NCI-H2196 (cell line): Measurements from ENCODE around the gene CAMTA1.
A peak's percentile ranks its signal among the peaks of the same experiment; 100 is the strongest.
"Not testable (repeated sequence)": the region's sequence is repeated elsewhere in the genome, so short reads cannot be mapped to it uniquely, and the experiment has no call there.

Experiments used
- DNase-seq: peaks from one replicate; lab custom pipeline; 2025; ENCODE audit not compliant: unreplicated experiment; lab: John Stamatoyannopoulos, UW

Gene CAMTA1

DNA sequence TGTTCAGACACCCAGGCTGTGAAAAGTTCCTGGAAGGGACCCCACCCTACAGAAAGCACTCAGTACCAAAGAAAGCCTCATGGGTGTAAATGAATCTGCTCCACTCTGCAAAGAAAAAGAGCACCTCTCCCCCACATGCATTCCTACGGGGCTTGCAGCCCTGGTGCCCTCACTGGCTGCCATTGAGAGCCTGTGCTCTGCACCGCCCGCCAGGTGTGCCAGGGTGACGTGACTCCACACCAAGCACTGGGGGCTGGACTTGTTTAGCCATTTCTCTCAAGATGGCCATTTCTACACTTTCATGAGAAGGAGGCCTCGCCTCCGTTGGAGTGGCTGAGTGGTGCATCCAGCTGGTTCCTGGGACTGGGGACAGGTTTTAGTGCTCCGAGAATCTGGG is 605.3 kb downstream of the CAMTA1 start:
- no peak for DNase-seq

DNA sequence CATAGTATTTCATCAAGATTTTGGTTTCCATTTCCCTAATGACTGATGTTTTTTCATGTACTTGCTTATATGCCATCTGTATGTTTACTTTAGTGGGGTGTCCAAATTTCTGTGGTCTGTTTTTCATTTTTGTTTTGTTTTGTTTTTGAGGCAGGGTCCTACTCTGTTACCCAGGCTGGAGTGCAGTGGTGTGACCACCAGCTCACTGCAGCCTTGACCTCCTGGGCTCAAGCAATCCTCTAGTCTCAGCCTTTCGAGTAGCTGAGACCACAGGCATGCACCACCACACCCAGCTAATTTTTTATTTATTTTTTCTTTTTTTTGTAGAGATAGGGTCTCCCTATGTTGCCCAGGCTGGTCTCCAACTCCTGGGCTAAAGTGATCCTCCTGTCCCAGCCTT is 607.9 kb downstream of the CAMTA1 start:
- DNase-seq = no peak

GRCh38 chr1:7395251-7395650 is 610.0 kb downstream of the CAMTA1 start:
- no peak for DNase-seq

DNA sequence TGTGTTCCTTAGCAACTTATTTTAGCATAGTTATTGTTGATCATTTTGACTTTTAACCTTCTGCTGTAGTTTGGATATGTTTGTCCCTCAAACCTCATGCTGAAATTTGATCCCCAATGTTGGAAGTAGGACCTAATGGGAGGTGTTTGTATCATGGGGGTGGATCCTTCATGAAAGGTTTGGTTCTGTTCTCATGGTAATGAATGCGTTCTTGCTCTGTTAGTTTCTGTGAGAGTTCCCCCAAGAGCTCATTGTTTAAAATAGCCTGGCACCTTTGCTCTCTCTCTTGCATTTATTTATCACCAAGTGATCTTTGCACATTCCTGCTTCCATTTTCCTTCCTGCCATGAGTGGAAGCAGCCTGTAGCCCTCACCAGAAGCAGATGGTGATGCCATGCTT is 613.7 kb downstream of the CAMTA1 start:
- no peak for DNase-seq

DNA sequence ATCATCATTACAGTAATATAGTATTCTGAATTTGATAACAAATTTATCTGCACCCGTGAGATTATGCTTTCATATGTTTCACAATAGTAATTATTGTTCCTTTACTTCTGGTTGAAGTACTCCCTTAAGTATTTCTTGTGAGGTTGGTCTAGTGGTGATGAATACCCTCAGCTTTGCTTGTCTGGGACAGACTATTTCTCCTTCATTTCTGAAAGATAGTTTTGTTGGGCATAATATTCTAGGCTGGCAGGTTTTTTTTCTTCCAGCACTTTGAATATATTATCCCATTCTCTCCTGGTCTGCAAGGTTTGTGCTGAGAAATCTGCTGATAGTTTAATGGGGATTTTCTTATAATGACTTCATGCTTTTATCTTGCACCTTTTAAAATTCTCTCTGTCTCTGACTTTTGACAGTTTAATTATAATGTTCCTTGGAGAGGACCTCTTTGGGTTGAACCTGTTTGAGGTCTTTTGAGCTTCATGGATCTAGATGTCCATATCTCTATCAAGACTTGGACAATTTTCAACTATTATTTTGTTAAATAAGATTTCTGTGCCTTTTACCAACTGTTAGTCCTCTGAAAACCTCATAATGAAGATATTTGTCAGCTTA is 614.4 kb downstream of the CAMTA1 start:
- no peak for DNase-seq

GRCh38 chr1:7400566-7400965 is 615.3 kb downstream of the CAMTA1 start:
- no peak for DNase-seq

DNA sequence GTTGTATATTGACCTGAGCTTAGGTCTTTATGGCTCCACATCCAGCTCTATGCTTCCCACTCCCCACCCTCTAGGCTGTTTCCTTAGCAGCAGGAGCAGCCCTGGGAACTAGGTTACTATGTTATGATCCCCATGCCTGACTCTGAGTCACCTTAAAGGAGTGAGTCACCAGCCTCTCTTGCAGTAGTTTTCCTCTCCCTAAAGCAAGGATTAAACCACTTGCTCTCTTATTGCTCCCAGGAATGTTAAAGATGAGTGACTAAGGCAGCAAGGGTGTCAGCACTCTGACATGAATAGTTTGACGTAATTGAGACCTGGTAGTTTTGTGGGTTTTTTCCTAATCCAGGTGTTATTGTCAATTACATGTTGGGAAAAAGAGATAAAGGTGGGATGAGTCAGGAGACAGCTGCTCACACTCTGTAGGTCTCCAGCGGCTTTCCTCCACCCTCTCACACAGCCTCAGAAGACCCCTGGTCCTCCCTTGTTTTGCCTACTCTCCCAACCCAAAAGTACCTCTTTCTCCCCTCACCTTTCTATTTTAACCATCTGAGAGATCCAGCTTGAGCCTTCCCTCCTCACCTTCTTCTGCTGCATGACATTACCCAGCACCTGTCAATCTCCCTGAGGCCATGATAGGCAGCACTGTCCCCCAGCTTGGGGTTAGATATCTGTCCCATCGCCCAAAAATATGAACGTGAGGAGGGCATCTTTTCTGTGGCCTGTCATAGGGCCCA is 616.7 kb downstream of the CAMTA1 start:
- peak; percentile 18 for DNase-seq

- DNase-seq = no peak
Observed at GRCh38 chr1:7402548-7402850, 617.2 kb downstream of the CAMTA1 start.

GRCh38 chr1:7403265-7404045 is 618.2 kb downstream of the CAMTA1 start:
- DNase-seq = no peak

- DNase-seq = no peak
Observed at GRCh38 chr1:7404046-7404742, 618.9 kb downstream of the CAMTA1 start.

DNA sequence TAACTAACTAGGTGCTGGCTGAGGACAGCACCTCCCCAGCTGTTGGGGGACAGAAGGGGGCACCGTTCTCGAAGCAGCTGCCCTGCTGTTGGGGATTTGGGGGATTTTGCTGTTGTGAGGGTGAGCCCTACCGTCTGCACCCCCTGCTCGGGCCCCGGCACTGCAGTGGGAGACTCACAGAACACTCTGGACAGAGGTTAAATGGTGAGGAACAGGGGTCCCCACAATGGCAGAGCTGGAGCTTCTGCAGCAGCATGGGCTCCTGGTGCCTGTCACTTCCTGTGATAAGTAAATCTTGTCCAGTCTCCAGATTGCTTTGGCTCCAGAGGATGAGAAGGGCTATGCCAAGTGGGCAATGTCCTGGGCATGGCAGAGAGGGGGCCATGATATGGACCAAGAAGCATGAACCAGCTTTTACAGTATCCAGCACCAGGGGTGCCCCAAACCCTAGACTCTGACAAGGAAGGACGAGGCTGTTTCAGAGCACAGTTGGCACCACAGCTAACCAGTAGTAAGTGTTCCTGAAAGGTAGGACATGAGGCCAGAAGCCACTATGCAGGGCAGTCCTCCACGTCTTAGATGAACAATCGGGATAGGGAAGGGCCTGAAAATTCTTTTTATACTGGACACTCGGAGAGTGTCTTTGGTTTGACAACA is 620.7 kb downstream of the CAMTA1 start:
- DNase-seq = no peak

- DNase-seq = no peak
Observed at GRCh38 chr1:7406641-7407543, 621.6 kb downstream of the CAMTA1 start.

- DNase-seq = no peak
Observed at GRCh38 chr1:7407544-7407895, 622.3 kb downstream of the CAMTA1 start.

GRCh38 chr1:7407980-7408770 is 622.9 kb downstream of the CAMTA1 start:
- no peak for DNase-seq

- DNase-seq = no peak
Observed at GRCh38 chr1:7408771-7409150, 623.5 kb downstream of the CAMTA1 start.

- DNase-seq = no peak
Observed at GRCh38 chr1:7409278-7409677, 624.0 kb downstream of the CAMTA1 start.

DNA sequence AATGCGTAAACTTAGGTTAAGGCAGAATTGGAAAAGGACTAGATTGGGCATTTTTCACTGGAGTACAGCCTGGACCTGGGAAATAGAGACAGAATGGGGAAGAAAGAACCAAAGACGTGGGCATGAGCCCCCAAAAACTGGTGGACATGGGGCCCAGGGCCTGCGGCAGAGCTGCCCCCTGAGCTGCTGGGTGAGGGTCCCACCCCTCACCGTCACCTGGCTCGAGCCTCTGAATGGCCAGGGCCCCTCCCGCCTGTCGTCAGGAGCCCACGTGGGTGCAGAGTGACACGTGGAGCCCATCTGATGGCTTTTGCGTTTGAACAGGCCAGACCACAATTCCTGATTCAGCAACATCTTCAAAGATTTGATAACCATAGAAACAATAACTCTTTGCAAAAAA is 624.9 kb downstream of the CAMTA1 start:
- no peak for DNase-seq

DNA sequence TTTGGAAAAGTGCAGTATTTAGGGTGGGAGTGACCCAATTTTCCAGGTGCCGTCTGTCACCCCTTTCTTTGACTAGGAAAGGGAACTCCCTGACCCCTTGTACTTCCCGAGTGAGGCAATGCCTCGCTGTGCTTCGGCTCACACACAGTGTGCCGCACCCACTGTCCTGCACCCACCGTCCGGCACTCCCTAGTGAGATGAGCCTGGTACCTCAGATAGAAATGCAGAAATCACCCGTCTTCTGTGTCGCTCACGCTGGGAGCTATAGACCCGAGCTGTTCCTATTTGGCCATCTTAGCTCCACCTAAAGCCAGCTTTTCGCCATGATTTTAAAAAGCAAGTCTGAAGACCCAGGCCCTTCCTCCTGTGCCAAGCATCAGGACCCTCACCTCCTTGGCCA is 632.4 kb downstream of the CAMTA1 start:
- not testable (repeated sequence) for DNase-seq

DNA sequence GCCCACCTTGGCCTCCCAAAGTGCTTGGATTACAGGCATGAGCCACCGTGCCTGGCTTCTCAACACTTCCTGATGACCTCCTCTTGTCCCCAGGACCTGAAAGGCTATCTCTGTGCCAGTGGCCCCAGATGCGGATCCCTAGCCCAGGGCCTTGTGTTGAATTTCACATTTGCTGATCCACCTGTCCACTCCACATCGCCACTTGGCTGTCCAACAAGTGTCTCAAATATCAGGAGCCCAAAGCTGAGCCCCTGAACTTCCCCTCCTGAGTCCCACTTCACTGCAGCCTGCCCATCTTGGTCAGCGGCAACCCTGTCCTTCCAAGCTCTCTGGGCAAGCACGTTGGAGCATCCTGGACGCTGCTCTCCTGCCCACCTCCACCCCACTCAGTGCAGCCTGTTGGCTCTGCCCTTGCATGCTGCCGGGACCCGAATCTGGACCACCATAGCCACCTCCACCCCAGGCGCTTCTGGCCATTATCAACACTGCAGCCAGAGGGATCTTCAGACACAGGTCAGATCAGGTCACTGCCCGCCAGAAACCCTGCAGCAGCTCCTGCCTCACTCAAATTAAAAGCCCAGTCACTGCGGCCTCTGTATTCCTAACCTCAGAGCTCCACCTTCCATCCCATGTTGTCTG is 633.3 kb downstream of the CAMTA1 start:
- no peak for DNase-seq
